GM18951 (cell line): ENCODE results near the gene CEBPB.

Experiments
- POLR2A ChIP-seq: IDR thresholded peaks from 4 replicates; pipeline ENCODE4 v1.6.1; 2011; ENCODE audit warnings: mild to moderate bottlenecking; ENCODE audit not compliant: insufficient read length, insufficient read depth; ENCODE audit errors: extremely low read depth
- in situ Hi-C: fragments of 300-500 bp; cut with MboI; formaldehyde crosslinking; loops from one replicate; pipeline ENCODE4 v1.12.0; 2022; ENCODE audit warnings: low sequenced_read_pairs, mixed read lengths, inconsistent platforms; ENCODE audit not compliant: unreplicated experiment

Gene CEBPB

GRCh38 chr20:50219600-50219999 lies 29.0 kb downstream of the CEBPB start:
- in situ Hi-C loops = no loop called here
- no peak for TF ChIP-seq POLR2A

- TF ChIP-seq POLR2A = no peak
- in situ Hi-C loops = no loop called here
Observed at GRCh38 chr20:50220093-50220893, 29.7 kb downstream of the CEBPB start.

GRCh38 chr20:50220894-50221365 lies 30.3 kb downstream of the CEBPB start:
- no peak for TF ChIP-seq POLR2A
- in situ Hi-C loops = no loop called here

GRCh38 chr20:50221501-50222308 lies 31.1 kb downstream of the CEBPB start:
- in situ Hi-C loops = no loop called here
- no peak for TF ChIP-seq POLR2A

- in situ Hi-C loops = no loop called here
- no peak for TF ChIP-seq POLR2A
Observed at GRCh38 chr20:50222309-50223038, 31.8 kb downstream of the CEBPB start.

GRCh38 chr20:50223039-50224005 lies 32.7 kb downstream of the CEBPB start:
- in situ Hi-C loops = no loop called here
- no peak for TF ChIP-seq POLR2A

- TF ChIP-seq POLR2A = no peak
- in situ Hi-C loops = no loop called here
Observed at GRCh38 chr20:50224052-50224451, 33.4 kb downstream of the CEBPB start.

GRCh38 chr20:50224531-50225255 lies 34.1 kb downstream of the CEBPB start:
- TF ChIP-seq POLR2A = no peak
- in situ Hi-C loops = no loop called here

GRCh38 chr20:50226093-50226974 lies 35.7 kb downstream of the CEBPB start:
- no peak for TF ChIP-seq POLR2A
- in situ Hi-C loops = no loop called here

GRCh38 chr20:50227506-50227905 lies 36.9 kb downstream of the CEBPB start:
- in situ Hi-C loops = no loop called here
- TF ChIP-seq POLR2A = no peak

GRCh38 chr20:50229156-50229607 lies 38.6 kb downstream of the CEBPB start:
- no peak for TF ChIP-seq POLR2A
- in situ Hi-C loops = no loop called here

GRCh38 chr20:50230184-50230583 lies 39.6 kb downstream of the CEBPB start:
- no peak for TF ChIP-seq POLR2A
- in situ Hi-C loops = no loop called here
